HepG2 (cell line): ENCODE measurements around the gene TNFSF13. TPM values are rescaled to one million over a fixed set of nuclear protein-coding genes. Genes with fewer than 3 reads are reported as not detected.

Experiments used
- KAT7 ChIP-seq: IDR thresholded peaks from 2 replicates; pipeline ENCODE4 v1.6.1; 2018; ENCODE audit warnings: borderline replicate concordance, missing compliant biosample characterization
- KLF9 ChIP-seq: IDR thresholded peaks from 2 replicates; pipeline ENCODE4 v1.6.1; 2016; ENCODE audit warnings: low read depth
- MAZ ChIP-seq, 2 experiments: sonication (generic) in 1 of 2; formaldehyde crosslinking in 1 of 2; IDR thresholded peaks; 2 replicates each; pipeline versions ENCODE4 v1.5.0 to v1.6.1; 2012 to 2020; ENCODE audit warnings: low read depth in 2 of 2, mild to moderate bottlenecking in 2 of 2, borderline replicate concordance in 1 of 2, improper control_type of control experiment in 1 of 2, low read length in 1 of 2, missing genetic modification reagents in 1 of 2, moderate library complexity in 1 of 2
- PHF20 ChIP-seq: sonication (generic); formaldehyde crosslinking; IDR thresholded peaks from 2 replicates; pipeline ENCODE4 v1.5.0; 2020; ENCODE audit warnings: mild to moderate bottlenecking, missing genetic modification reagents
- RBFOX2 ChIP-seq: fragments of 200-400 bp; formaldehyde crosslinking; IDR thresholded peaks from 2 replicates; pipeline ENCODE4 v1.6.1; 2017; ENCODE audit warnings: low read depth, mild to moderate bottlenecking, low read length
- RFX5 ChIP-seq: IDR thresholded peaks from 2 replicates; pipeline ENCODE4 v1.6.1; 2011; ENCODE audit warnings: low read depth, low read length, improper control_type of control experiment
- RXRB ChIP-seq: IDR thresholded peaks from 2 replicates; pipeline ENCODE4 v1.6.1; 2016; ENCODE audit warnings: borderline replicate concordance, missing genetic modification reagents, missing compliant biosample characterization
- SOX6 ChIP-seq, 2 experiments: fragments of 450-650 bp in 1 of 2; sonication (generic) in 1 of 2; formaldehyde crosslinking in 1 of 2; IDR thresholded peaks; 2 replicates each; pipeline versions ENCODE4 v1.4.0 to v1.6.1; 2017 to 2020; ENCODE audit warnings: antibody characterized with exemption in 1 of 2, mild to moderate bottlenecking in 1 of 2, missing genetic modification reagents in 1 of 2
- YY1 ChIP-seq: IDR thresholded peaks from 2 replicates; pipeline ENCODE4 v1.6.1; 2011; ENCODE audit warnings: low read length, low read depth, moderate library complexity, mild to moderate bottlenecking; ENCODE audit not compliant: insufficient read depth, insufficient replicate concordance
- ZBTB10 ChIP-seq: sonication (generic); formaldehyde crosslinking; IDR thresholded peaks from 2 replicates; pipeline ENCODE4 v1.4.0; 2020; ENCODE audit warnings: missing genetic modification reagents, borderline replicate concordance
- ZC3H4 ChIP-seq: sonication (generic); formaldehyde crosslinking; IDR thresholded peaks from 2 replicates; pipeline ENCODE4 v1.4.0; 2020; ENCODE audit warnings: missing genetic modification reagents, borderline replicate concordance
- ZNF143 ChIP-seq: sonication (generic); formaldehyde crosslinking; IDR thresholded peaks from 2 replicates; pipeline ENCODE4 v1.4.0; 2020; ENCODE audit warnings: missing genetic modification reagents
- ZNF530 ChIP-seq: sonication (generic); formaldehyde crosslinking; IDR thresholded peaks from 2 replicates; pipeline ENCODE4 v1.5.0; 2020; ENCODE audit warnings: low read depth, mild to moderate bottlenecking, missing genetic modification reagents
- ZSCAN21 ChIP-seq: sonication (generic); formaldehyde crosslinking; IDR thresholded peaks from 2 replicates; pipeline ENCODE4 v1.8.0; 2022; ENCODE audit warnings: mild to moderate bottlenecking, missing genetic modification reagents, moderate library complexity, borderline replicate concordance
- polyA plus RNA-seq, 8 experiments: library from polyadenylated mRNA; depleted of rRNA in 3 of 8; stranded (reverse) in 7 of 8; unstranded in 1 of 8; fragments of >200 nt; fragmentation: Illumina TruSeq in 4 of 8; extraction: Trizol in 4 of 8; gene quantifications; 2 replicates each; pipeline versions ENCODE4 v1.2.1 to v1.2.3, GENCODE V29; 2011 to 2016; ENCODE audit warnings: low read depth in 4 of 8, missing spikeins in 1 of 8, mixed read lengths in 1 of 8; ENCODE audit not compliant: insufficient read depth in 1 of 8
- total RNA-seq, 5 experiments: library from RNA; depleted of rRNA; stranded (reverse); fragments of >200 nt; fragmentation: Illumina TruSeq; extraction: Trizol; gene quantifications; 2 replicates each; pipeline ENCODE4 v1.2.3, GENCODE V29; 2016; ENCODE audit warnings: low read depth in 1 of 5
- TF ChIP-seq, protein P1 (sequence below): sonication (generic); formaldehyde crosslinking; IDR thresholded peaks from 2 replicates; pipeline ENCODE4 v1.5.1; 2020; ENCODE audit warnings: missing genetic modification reagents, mild to moderate bottlenecking, borderline replicate concordance
- TF ChIP-seq, protein P2 (sequence below): sonication (generic); formaldehyde crosslinking; IDR thresholded peaks from 2 replicates; pipeline ENCODE4 v1.4.0; 2020; ENCODE audit warnings: mild to moderate bottlenecking, missing genetic modification reagents
- TF ChIP-seq, protein P3 (sequence below): sonication (generic); formaldehyde crosslinking; IDR thresholded peaks from 2 replicates; pipeline ENCODE4 v1.5.1; 2020; ENCODE audit warnings: mild to moderate bottlenecking, moderate library complexity, missing genetic modification reagents

The TNFSF13 gene
- total and polyA plus RNA-seq, 2 of the 13 experiments (the other 11 are each of a cell fraction or from before 2014, with no cell fraction given) = 2.5 to 3.3 TPM

- 0 out of 2 replicates have a peak, but pooled peaks have one; percentile 42 for TF ChIP-seq ZBTB10 (CRISPR knock-in tag)
- no peak for TF ChIP-seq SOX6 (IDR thresholded peaks at IDR 0.05)
- peak; percentile 64 for TF ChIP-seq SOX6 (CRISPR knock-in tag; IDR thresholded peaks at IDR 0.05)
- peak; percentile 57; the same call in 1 of the 2 replicates for TF ChIP-seq KLF9 (CRISPR knock-in tag)
- TF ChIP-seq PHF20 (CRISPR knock-in tag) = 0 out of 2 replicates have a peak, but pooled peaks have one; percentile 38
- no peak for TF ChIP-seq ZSCAN21 (CRISPR knock-in tag)
- TF ChIP-seq, protein P1, sequence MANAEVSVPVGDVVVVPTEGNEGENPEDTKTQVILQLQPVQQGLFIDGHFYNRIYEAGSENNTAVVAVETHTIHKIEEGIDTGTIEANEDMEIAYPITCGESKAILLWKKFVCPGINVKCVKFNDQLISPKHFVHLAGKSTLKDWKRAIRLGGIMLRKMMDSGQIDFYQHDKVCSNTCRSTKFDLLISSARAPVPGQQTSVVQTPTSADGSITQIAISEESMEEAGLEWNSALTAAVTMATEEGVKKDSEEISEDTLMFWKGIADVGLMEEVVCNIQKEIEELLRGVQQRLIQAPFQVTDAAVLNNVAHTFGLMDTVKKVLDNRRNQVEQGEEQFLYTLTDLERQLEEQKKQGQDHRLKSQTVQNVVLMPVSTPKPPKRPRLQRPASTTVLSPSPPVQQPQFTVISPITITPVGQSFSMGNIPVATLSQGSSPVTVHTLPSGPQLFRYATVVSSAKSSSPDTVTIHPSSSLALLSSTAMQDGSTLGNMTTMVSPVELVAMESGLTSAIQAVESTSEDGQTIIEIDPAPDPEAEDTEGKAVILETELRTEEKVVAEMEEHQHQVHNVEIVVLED (CRISPR knock-in tag) = peak; percentile 56
- TF ChIP-seq, protein P2, sequence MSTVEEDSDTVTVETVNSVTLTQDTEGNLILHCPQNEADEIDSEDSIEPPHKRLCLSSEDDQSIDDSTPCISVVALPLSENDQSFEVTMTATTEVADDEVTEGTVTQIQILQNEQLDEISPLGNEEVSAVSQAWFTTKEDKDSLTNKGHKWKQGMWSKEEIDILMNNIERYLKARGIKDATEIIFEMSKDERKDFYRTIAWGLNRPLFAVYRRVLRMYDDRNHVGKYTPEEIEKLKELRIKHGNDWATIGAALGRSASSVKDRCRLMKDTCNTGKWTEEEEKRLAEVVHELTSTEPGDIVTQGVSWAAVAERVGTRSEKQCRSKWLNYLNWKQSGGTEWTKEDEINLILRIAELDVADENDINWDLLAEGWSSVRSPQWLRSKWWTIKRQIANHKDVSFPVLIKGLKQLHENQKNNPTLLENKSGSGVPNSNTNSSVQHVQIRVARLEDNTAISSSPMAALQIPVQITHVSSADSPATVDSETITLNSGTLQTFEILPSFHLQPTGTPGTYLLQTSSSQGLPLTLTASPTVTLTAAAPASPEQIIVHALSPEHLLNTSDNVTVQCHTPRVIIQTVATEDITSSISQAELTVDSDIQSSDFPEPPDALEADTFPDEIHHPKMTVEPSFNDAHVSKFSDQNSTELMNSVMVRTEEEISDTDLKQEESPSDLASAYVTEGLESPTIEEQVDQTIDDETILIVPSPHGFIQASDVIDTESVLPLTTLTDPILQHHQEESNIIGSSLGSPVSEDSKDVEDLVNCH (CRISPR knock-in tag) = peak; percentile 97; the same call in 1 of the 2 replicates
- TF ChIP-seq, protein P3, sequence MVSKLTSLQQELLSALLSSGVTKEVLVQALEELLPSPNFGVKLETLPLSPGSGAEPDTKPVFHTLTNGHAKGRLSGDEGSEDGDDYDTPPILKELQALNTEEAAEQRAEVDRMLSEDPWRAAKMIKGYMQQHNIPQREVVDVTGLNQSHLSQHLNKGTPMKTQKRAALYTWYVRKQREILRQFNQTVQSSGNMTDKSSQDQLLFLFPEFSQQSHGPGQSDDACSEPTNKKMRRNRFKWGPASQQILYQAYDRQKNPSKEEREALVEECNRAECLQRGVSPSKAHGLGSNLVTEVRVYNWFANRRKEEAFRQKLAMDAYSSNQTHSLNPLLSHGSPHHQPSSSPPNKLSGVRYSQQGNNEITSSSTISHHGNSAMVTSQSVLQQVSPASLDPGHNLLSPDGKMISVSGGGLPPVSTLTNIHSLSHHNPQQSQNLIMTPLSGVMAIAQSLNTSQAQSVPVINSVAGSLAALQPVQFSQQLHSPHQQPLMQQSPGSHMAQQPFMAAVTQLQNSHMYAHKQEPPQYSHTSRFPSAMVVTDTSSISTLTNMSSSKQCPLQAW (CRISPR knock-in tag) = peak; percentile 52; the same call in 1 of the 2 replicates
- TF ChIP-seq RBFOX2 = peak; percentile 83
- TF ChIP-seq KAT7 (CRISPR knock-in tag) = peak; percentile 83; the same call in 1 of the 2 replicates
- peak; percentile 78 for TF ChIP-seq MAZ (IDR thresholded peaks at IDR 0.05; ENCODE audit: borderline replicate concordance, low read depth, low read length)
- peak; percentile 62; the same call in 1 of the 2 replicates for TF ChIP-seq MAZ (CRISPR knock-in tag; IDR thresholded peaks at IDR 0.05; ENCODE audit: low read depth)
- peak; percentile 30 for TF ChIP-seq YY1
- peak; percentile 58; the same call in 1 of the 2 replicates for TF ChIP-seq RXRB (CRISPR knock-in tag)
- no peak for TF ChIP-seq RFX5
- TF ChIP-seq ZNF530 = no peak
- TF ChIP-seq ZNF143 = 0 out of 2 replicates have a peak, but pooled peaks have one; percentile 31
- peak; percentile 92; the same call in 1 of the 2 replicates for TF ChIP-seq ZC3H4 (CRISPR knock-in tag)
These were observed 15.0 kb downstream of the TNFSF13 start (continued) for GRCh38 chr17:7573324-7574080.
